Brain microvascular endothelial cell (primary cell): Measurements from ENCODE around the gene WNK2.

ENCODE experiments used
- DNase-seq: peaks from one replicate; pipeline ENCODE4 v3.0.0-alpha.2; 2020
- H3K27ac ChIP-seq: fragments of 250-450 bp; sonication (Bioruptor Pico); 2 replicates; pipeline ENCODE4 v1.5.1; 2020; ENCODE audit warnings: mild to moderate bottlenecking, moderate library complexity
- H3K27me3 ChIP-seq: fragments of 250-450 bp; sonication (Bioruptor Pico); replicated peaks from 2 replicates; pipeline ENCODE4 v1.5.1; 2020; ENCODE audit warnings: mild to moderate bottlenecking
- H3K36me3 ChIP-seq: fragments of 250-450 bp; sonication (Bioruptor Pico); replicated peaks from 2 replicates; pipeline ENCODE4 v1.5.1; 2020; ENCODE audit warnings: mild to moderate bottlenecking
- H3K4me3 ChIP-seq: 2 replicates; pipeline ENCODE4 v1.5.1; 2011; ENCODE audit warnings: low read depth, mild to moderate bottlenecking, control low read depth, low read length, moderate library complexity
- CTCF ChIP-seq: IDR thresholded peaks from 2 replicates; pipeline ENCODE4 v1.5.1; 2011; ENCODE audit warnings: low read depth, mild to moderate bottlenecking, moderate library complexity, low read length, control low read depth, inconsistent platforms; ENCODE audit errors: missing control alignments
- in situ Hi-C: cut with HindIII; loops from 2 replicates; pipeline ENCODE4 v1.10.0; 2017; ENCODE audit warnings: low sequenced_read_pairs, low pct_ligation_motif_present

The WNK2 gene

DNA sequence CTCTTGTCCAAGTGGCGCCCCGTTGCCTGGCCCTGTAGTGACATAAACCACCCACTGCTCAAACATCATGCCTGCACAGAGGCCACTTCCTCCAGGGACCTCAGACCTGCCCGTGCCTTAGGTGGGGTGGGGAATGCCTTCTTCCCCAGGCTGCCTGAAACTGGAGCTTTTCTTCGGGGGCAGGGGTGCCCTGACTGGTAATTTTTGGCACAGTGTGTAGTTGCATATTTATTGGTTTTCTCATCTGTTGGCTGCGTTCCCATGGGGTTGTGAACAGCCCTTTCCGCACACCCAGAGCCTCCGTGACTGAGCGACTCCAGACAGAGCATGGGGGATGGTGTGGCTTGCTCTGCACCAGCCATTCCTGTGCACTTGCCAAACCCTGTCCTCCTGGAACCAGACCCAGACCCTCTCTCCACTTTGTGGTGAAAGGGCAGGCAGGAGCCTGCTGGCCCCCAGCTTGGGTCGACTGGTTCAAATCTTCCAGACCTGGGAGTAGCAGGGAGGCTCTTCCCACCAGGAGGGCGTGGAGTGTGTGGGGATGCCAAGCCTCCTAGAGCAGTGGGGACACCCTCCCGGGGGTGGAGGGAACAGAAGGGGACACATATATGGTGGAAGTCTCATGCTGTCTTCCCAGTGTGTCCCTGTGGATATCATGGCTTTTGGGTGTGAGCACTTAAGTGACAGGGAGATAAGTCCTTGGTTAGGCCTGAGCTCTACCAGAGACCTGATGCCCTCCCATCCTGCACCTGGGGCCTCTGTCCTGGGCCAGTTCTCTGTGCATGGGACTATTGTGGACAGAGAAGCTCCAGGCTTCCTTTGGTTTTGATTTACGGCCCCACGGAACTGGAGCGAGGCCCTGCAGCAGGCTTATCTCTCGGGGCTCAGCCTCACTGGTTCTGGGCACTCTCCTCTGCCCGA is 39.6 kb downstream of the WNK2 start:
- H3K27me3 ChIP-seq, result no peaks in the 10 kb centered on the region
- no peak overlapping the region for H3K27ac ChIP-seq
- no peak for TF ChIP-seq CTCF
- in situ Hi-C loops, result no loop called here
- peak; percentile 41 for DNase-seq
- no peak overlapping the region for H3K4me3 ChIP-seq
- H3K36me3 ChIP-seq, result no peaks in the 10 kb centered on the region

DNA sequence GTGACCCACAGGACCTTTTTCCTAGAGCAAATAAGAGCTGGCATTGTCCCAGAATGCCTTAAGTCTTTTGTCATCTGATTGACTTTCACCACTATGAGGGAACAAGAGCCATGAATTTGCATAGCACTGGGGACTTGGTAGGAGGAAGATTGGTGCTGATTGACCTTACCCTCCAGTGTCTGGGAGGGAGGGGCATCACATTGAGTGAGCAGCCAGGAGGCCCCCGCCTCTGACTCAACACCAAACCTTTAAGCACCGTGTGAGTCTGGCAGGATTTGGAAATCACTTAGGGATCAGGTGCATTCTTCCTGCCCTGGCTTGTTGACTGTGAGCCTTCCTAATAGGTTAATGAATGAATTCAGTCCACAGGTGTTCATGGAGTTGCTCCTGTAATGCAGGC is 40.7 kb downstream of the WNK2 start:
- no peak for TF ChIP-seq CTCF
- no peak overlapping the region for H3K27ac ChIP-seq
- DNase-seq, result no peak
- in situ Hi-C loops, result no loop called here
- no peak overlapping the region for H3K4me3 ChIP-seq
- no peaks in the 10 kb centered on the region for H3K27me3 ChIP-seq
- no peaks in the 10 kb centered on the region for H3K36me3 ChIP-seq

- no peak overlapping the region for H3K4me3 ChIP-seq
- H3K27ac ChIP-seq, result no peak overlapping the region
- in situ Hi-C loops, result no loop called here
- no peaks in the 10 kb centered on the region for H3K27me3 ChIP-seq
- DNase-seq, result no peak
- H3K36me3 ChIP-seq, result no peaks in the 10 kb centered on the region
- no peak for TF ChIP-seq CTCF
These were observed 41.5 kb downstream of the WNK2 start for GRCh38 chr9:93225417-93225816.

- TF ChIP-seq CTCF, result no peak
- in situ Hi-C loops, result no loop called here
- no peak for DNase-seq
- no peak overlapping the region for H3K4me3 ChIP-seq
- H3K27me3 ChIP-seq, result no peaks in the 10 kb centered on the region
- H3K36me3 ChIP-seq, result no peaks in the 10 kb centered on the region
- no peak overlapping the region for H3K27ac ChIP-seq
These were observed 42.0 kb downstream of the WNK2 start for GRCh38 chr9:93225892-93226291.

DNA sequence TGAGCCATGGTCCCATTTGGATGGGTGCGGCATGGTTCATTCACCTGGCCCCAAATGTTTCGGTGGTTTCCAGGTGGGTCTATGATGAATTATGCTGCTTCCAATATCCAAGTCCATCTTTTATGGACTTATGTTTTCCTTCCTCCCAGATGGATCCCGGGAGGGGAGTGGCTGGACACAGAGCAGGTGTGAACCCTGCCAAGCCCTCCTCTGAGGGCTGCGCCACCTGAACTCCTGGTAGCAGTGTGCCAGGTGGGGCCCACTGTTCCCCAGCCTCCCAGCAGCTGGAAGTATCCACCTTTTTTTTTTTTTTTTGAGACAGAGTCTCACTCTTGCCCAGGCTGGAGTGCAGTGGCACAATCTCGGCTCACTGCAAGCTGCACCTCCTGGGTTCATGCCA is 42.9 kb downstream of the WNK2 start:
- H3K27ac ChIP-seq, result no peak overlapping the region
- no peaks in the 10 kb centered on the region for H3K27me3 ChIP-seq
- no peaks in the 10 kb centered on the region for H3K36me3 ChIP-seq
- TF ChIP-seq CTCF, result no peak
- H3K4me3 ChIP-seq, result no peak overlapping the region
- DNase-seq, result no peak
- in situ Hi-C loops, result no loop called here

DNA sequence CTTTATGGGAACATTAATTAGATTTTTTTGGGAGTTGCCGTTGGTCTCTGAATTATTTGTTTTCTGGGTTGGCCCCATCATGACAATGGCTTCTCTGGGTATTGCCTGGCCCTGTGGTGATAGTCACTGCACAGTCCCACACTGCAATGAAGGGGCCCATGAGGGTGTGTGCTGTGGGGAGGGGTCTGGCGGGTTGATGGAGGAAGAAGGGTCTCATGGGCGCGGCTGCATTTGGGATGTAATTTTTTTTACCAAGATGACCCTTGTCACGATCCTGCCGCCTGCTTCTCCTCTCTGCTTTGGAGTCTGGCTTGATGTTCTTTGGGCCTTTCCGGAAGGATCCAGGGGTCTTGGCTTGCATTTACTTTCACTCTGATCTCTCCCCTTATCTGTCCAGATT is 44.1 kb downstream of the WNK2 start:
- Histone ChIP-seq H3K36me3 (no peaks in the 10 kb centered on the region), H3K27ac (no peak overlapping the region), H3K4me3 (no peak overlapping the region), H3K27me3 (no peaks in the 10 kb centered on the region)
- TF ChIP-seq CTCF, result no peak
- no peak for DNase-seq
- in situ Hi-C loops, result no loop called here
